HG03066 (cell line): ENCODE results near the gene FBXO36.
A peak's percentile ranks its signal among the peaks of the same experiment; 100 is the strongest.
"Not testable (repeated sequence)": the region's sequence is repeated elsewhere in the genome, so short reads cannot be mapped to it uniquely, and the experiment has no call there.

Source experiments
- ATAC-seq: cut with Tn5 transposase; IDR thresholded peaks from one replicate; pipeline ENCODE4 v1.9.1; 2021; ENCODE audit warnings: low read depth; ENCODE audit not compliant: unreplicated experiment

The FBXO36 gene

GRCh38 chr2:229922449-229923386 lies at the start of gene FBXO36:
FBXO36 (plus strand) TSS chr2:229922503; CDS start chr2:229922514, 11 bp downstream.
- peak; percentile 63 for ATAC-seq

- peak; percentile 89 for ATAC-seq
These were observed 49.2 kb upstream of the FBXO36 start for GRCh38 chr2:229873123-229873581.

GRCh38 chr2:229874647-229875046 lies 47.7 kb upstream of the FBXO36 start:
- no peak for ATAC-seq

GRCh38 chr2:229875549-229875948 lies 46.8 kb upstream of the FBXO36 start:
- no peak for ATAC-seq

- ATAC-seq: no peak
These were observed 42.9 kb upstream of the FBXO36 start for GRCh38 chr2:229879191-229879950.

GRCh38 chr2:229880892-229881586 lies 41.3 kb upstream of the FBXO36 start:
- no peak for ATAC-seq

- ATAC-seq: no peak
These were observed 39.7 kb upstream of the FBXO36 start for GRCh38 chr2:229882583-229882982.

GRCh38 chr2:229884775-229885699 lies 37.3 kb upstream of the FBXO36 start:
- peak; percentile 59 for ATAC-seq

- ATAC-seq: no peak
These were observed 34.9 kb upstream of the FBXO36 start for GRCh38 chr2:229887441-229887840.

GRCh38 chr2:229888031-229888430 lies 34.3 kb upstream of the FBXO36 start:
- no peak for ATAC-seq

- no peak for ATAC-seq
These were observed 33.3 kb upstream of the FBXO36 start for GRCh38 chr2:229889023-229889422.

- no peak for ATAC-seq
These were observed 25.4 kb upstream of the FBXO36 start for GRCh38 chr2:229896857-229897256.

- no peak for ATAC-seq
These were observed 22.7 kb upstream of the FBXO36 start for GRCh38 chr2:229899604-229900003.

- ATAC-seq: no peak
These were observed 22.3 kb upstream of the FBXO36 start for GRCh38 chr2:229900012-229900411.

GRCh38 chr2:229900514-229900913 lies 21.8 kb upstream of the FBXO36 start:
- not testable (repeated sequence) for ATAC-seq

- no peak for ATAC-seq
These were observed 20.5 kb upstream of the FBXO36 start for GRCh38 chr2:229901819-229902218.

- no peak for ATAC-seq
These were observed 19.3 kb upstream of the FBXO36 start for GRCh38 chr2:229903037-229903436.

- no peak for ATAC-seq
These were observed 16.7 kb upstream of the FBXO36 start for GRCh38 chr2:229905601-229906000.

GRCh38 chr2:229909090-229909489 lies 13.2 kb upstream of the FBXO36 start:
- no peak for ATAC-seq
